GM23338 (cell line): ENCODE measurements around the gene TPPP3. TPM values are rescaled to one million over a fixed set of nuclear protein-coding genes. Genes with fewer than 3 reads are reported as not detected.

ENCODE experiments used
- ATAC-seq: fragments of 200-7000 bp; cut with Tn5 transposase; 3 replicates; pipeline ENCODE4 v1.9.1; 2020
- DNase-seq: peaks from one replicate; pipeline ENCODE4 v3.0.0-alpha.2; 2015; ENCODE audit warnings: low spot score
- H2AFZ ChIP-seq: fragments of 200-600 bp; sonication (generic); 2 replicates; pipeline ENCODE4 v1.8.0; 2016; ENCODE audit warnings: antibody characterized with exemption, mild to moderate bottlenecking, moderate library complexity
- H3F3A ChIP-seq: fragments of 200-600 bp; sonication (generic); replicated peaks from 2 replicates; pipeline ENCODE4 v1.8.0; 2017; ENCODE audit warnings: antibody characterized with exemption, mixed run types, low read depth
- H3K27ac ChIP-seq: fragments of 200-600 bp; sonication (generic); 2 replicates; pipeline ENCODE4 v1.6.1; 2016; ENCODE audit warnings: low read depth
- H3K27me3 ChIP-seq: fragments of 200-600 bp; sonication (generic); 2 replicates; pipeline ENCODE4 v1.8.0; 2016; ENCODE audit warnings: mild to moderate bottlenecking, mixed run types, moderate library complexity; ENCODE audit not compliant: insufficient read depth
- H3K36me3 ChIP-seq: fragments of 200-600 bp; sonication (generic); 2 replicates; pipeline ENCODE4 v1.8.0; 2016; ENCODE audit warnings: mild to moderate bottlenecking; ENCODE audit not compliant: insufficient read depth
- H3K4me1 ChIP-seq: fragments of 200-600 bp; sonication (generic); 2 replicates; pipeline ENCODE4 v1.8.0; 2016; ENCODE audit warnings: mild to moderate bottlenecking, moderate library complexity; ENCODE audit not compliant: insufficient read depth
- H3K4me2 ChIP-seq: fragments of 200-600 bp; sonication (generic); 2 replicates; pipeline ENCODE4 v1.7.1; 2017; ENCODE audit warnings: mixed run types
- H3K4me3 ChIP-seq: fragments of 200-600 bp; sonication (generic); 2 replicates; pipeline ENCODE4 v1.6.1; 2016; ENCODE audit warnings: mixed run types
- H3K79me2 ChIP-seq: fragments of 200-600 bp; sonication (generic); replicated peaks from 2 replicates; pipeline ENCODE4 v1.8.0; 2017; ENCODE audit warnings: mild to moderate bottlenecking; ENCODE audit not compliant: insufficient read depth
- H3K9me2 ChIP-seq: fragments of 200-600 bp; sonication (generic); 2 replicates; pipeline ENCODE4 v1.8.0; 2017; ENCODE audit not compliant: insufficient read depth
- H4K20me1 ChIP-seq: fragments of 200-600 bp; sonication (generic); replicated peaks from 2 replicates; pipeline ENCODE4 v1.8.0; 2017; ENCODE audit warnings: mild to moderate bottlenecking; ENCODE audit not compliant: insufficient read depth
- H3K27ac Mint-ChIP-seq: 2 replicates; pipeline ENCODE4 v1.8.0; 2020; ENCODE audit warnings: inconsistent platforms, mild to moderate bottlenecking, moderate library complexity, mixed read lengths
- H3K27me3 Mint-ChIP-seq: 3 replicates; pipeline ENCODE4 v1.8.0; 2022; ENCODE audit warnings: low read depth, mild to moderate bottlenecking, moderate library complexity, mixed read lengths, inconsistent platforms; ENCODE audit not compliant: insufficient read depth, poor library complexity
- H3K36me3 Mint-ChIP-seq: 3 replicates; pipeline ENCODE4 v1.8.0; 2021; ENCODE audit warnings: low read depth, mild to moderate bottlenecking, inconsistent platforms, moderate library complexity, mixed read lengths
- H3K4me1 Mint-ChIP-seq: 3 replicates; pipeline ENCODE4 v1.8.0; 2020; ENCODE audit warnings: mild to moderate bottlenecking, inconsistent platforms, mixed read lengths
- H3K4me3 Mint-ChIP-seq: 3 replicates; pipeline ENCODE4 v1.8.0; 2021; ENCODE audit warnings: moderate library complexity, mild to moderate bottlenecking, inconsistent platforms, mixed read lengths
- H3K9me3 Mint-ChIP-seq: 3 replicates; pipeline ENCODE4 v1.8.0; 2020; ENCODE audit warnings: moderate library complexity, mild to moderate bottlenecking, inconsistent platforms, mixed read lengths
- CREB1 ChIP-seq: fragments of 250-450 bp; sonication (Bioruptor Pico); IDR thresholded peaks from 2 replicates; pipeline ENCODE4 v1.5.0; 2020; ENCODE audit warnings: low read depth, mild to moderate bottlenecking, moderate library complexity
- CTCF ChIP-seq, 2 experiments: fragments of 200-600 bp in 1 of 2; sonication (generic) in 1 of 2; conservative IDR thresholded peaks; 2 replicates each; pipeline versions ENCODE4 v1.5.1 to v1.6.1; 2016 to 2017; ENCODE audit warnings: antibody characterized with exemption in 2 of 2, low read depth in 2 of 2, mild to moderate bottlenecking in 2 of 2, moderate library complexity in 1 of 2
- EZH2phosphoT487 ChIP-seq: fragments of 200-600 bp; sonication (generic); IDR thresholded peaks from one replicate; pipeline ENCODE4 v1.8.1; 2018; ENCODE audit warnings: antibody characterized with exemption; ENCODE audit not compliant: unreplicated experiment
- JUNB ChIP-seq: IDR thresholded peaks from one replicate; pipeline ENCODE4 v1.6.1; 2016; ENCODE audit warnings: antibody characterized with exemption; ENCODE audit not compliant: unreplicated experiment
- NANOG ChIP-seq: IDR thresholded peaks from 2 replicates; pipeline ENCODE4 v1.6.1; 2016; ENCODE audit warnings: antibody characterized with exemption, borderline replicate concordance
- REST ChIP-seq: IDR thresholded peaks from one replicate; pipeline ENCODE4 v1.6.1; 2018; ENCODE audit warnings: antibody characterized with exemption; ENCODE audit not compliant: unreplicated experiment
- STAT1 ChIP-seq: IDR thresholded peaks from one replicate; pipeline ENCODE4 v1.6.1; 2016; ENCODE audit warnings: antibody characterized with exemption; ENCODE audit not compliant: unreplicated experiment
- ZNF462 ChIP-seq: fragments of 250-450 bp; sonication (Bioruptor Pico); IDR thresholded peaks from 2 replicates; pipeline ENCODE4 v1.5.0; 2020; ENCODE audit warnings: mild to moderate bottlenecking, moderate library complexity
- polyA plus RNA-seq: library from polyadenylated mRNA; unstranded; fragments of >200 nt; fragmentation: Nextera tagmentation; extraction: Ambion mirVana; gene quantifications from 2 replicates; pipeline ENCODE4 v1.2.1, GENCODE V29; 2016
- total RNA-seq: library from RNA; depleted of rRNA; stranded (reverse); fragments of >200 nt; shearing (Covaris generic); gene quantifications from 2 replicates; pipeline ENCODE4 v1.2.3, GENCODE V29; 2014

TPPP3 gene
- total and polyA plus RNA-seq, 2 experiments from 2014 or later = 0.26 to 0.28 TPM

- Mint-ChIP-seq H3K4me1 (peaks cover 10% of the 10 kb centered on the region), H3K9me3 (peaks cover 1% of the 10 kb centered on the region; the same call in 1 of the 3 replicates), H3K27ac (no peak overlapping the region), H3K27me3 (peaks cover 20% of the 10 kb centered on the region), H3K36me3 (peaks cover 20% of the 10 kb centered on the region), H3K4me3 (no peak overlapping the region)
- H3K4me1 ChIP-seq = no peaks in the 10 kb centered on the region
- no peak overlapping the region for H3K4me3 ChIP-seq
- H3F3A ChIP-seq = no peaks in the 10 kb centered on the region
- no peaks in the 10 kb centered on the region; the same call in 1 of the 2 replicates for H4K20me1 ChIP-seq
- no peak overlapping the region for H3K4me2 ChIP-seq
- ATAC-seq (no peak), DNase-seq (no peak)
- TF ChIP-seq REST = no peak
- no peak for TF ChIP-seq CREB1 (CRISPR knock-in tag)
- TF ChIP-seq JUNB = no peak
- no peak for TF ChIP-seq CTCF (conservative IDR thresholded peaks at IDR 0.05; ENCODE audit: low read depth in 2 of 2)
- TF ChIP-seq STAT1 = no peak
- TF ChIP-seq ZNF462 (CRISPR knock-in tag) = no peak
- no peak for TF ChIP-seq NANOG
- no peak for TF ChIP-seq EZH2phosphoT487
- H3K27ac ChIP-seq = no peak overlapping the region
- H3K79me2 ChIP-seq = no peaks in the 10 kb centered on the region
- H3K9me2 ChIP-seq = no peaks in the 10 kb centered on the region
- H3K27me3 ChIP-seq = no peaks in the 10 kb centered on the region
- no peak overlapping the region for H2AFZ ChIP-seq
- H3K36me3 ChIP-seq = no peaks in the 10 kb centered on the region
Measured at GRCh38 chr16:67442581-67443255, 49.4 kb upstream of the TPPP3 start.
